Ascending aorta (tissue), 2 donors: ENCODE data around the gene MYLK2. TPM values are rescaled to one million over a fixed set of nuclear protein-coding genes. Genes with fewer than 3 reads are reported as not detected.

Source experiments
- DNase-seq, 2 donors: peaks; one replicate each; pipeline ENCODE4 v3.0.0-alpha.2; 2019; ENCODE audit warnings: low spot score in 2 of 2
- H3K27ac ChIP-seq, 2 donors: fragments of 200-600 bp; sonication (generic); one replicate each; pipeline ENCODE4 v1.5.1; 2016 to 2017; ENCODE audit warnings: mild to moderate bottlenecking in 1 of 2
- H3K27me3 ChIP-seq: fragments of 200-600 bp; sonication (generic); one replicate; pipeline ENCODE4 v1.5.1; 2017
- H3K36me3 ChIP-seq, 2 donors: fragments of 200-600 bp; sonication (generic); one replicate each; pipeline ENCODE4 v1.5.1; 2016
- H3K4me1 ChIP-seq, 2 donors: fragments of 200-600 bp; sonication (generic); one replicate each; pipeline ENCODE4 v1.5.1; 2016 to 2017; ENCODE audit warnings: mild to moderate bottlenecking in 1 of 2
- H3K4me3 ChIP-seq, 2 donors: fragments of 200-600 bp; sonication (generic); one replicate each; pipeline ENCODE4 v1.5.1; 2016 to 2017; ENCODE audit warnings: mild to moderate bottlenecking in 1 of 2
- H3K9me3 ChIP-seq, 2 donors: fragments of 200-600 bp; sonication (generic); one replicate each; pipeline ENCODE4 v1.5.1; 2016
- intact Hi-C: fragments of 100-400 bp; cut with DNase I; formaldehyde crosslinking; loops from one replicate; pipeline ENCODE4 v1.15.1; 2023
- total RNA-seq: library from RNA; depleted of rRNA; stranded (reverse); fragments of >200 nt; gene quantifications from one replicate; pipeline ENCODE4 v1.1.0, GENCODE V29; 2016
- TF ChIP-seq, protein P1 (sequence below), 3 experiments: fragments of 200-600 bp in 2 of 3; fragments of 450-650 bp in 1 of 3; sonication (generic) in 2 of 3; IDR thresholded peaks; one replicate each; pipeline ENCODE4 v1.5.1; 2016 to 2019; ENCODE audit warnings: antibody characterized with exemption in 3 of 3, mild to moderate bottlenecking in 1 of 3, moderate library complexity in 1 of 3

MYLK2 gene
- total RNA-seq, 1 donor from 2014 or later: not detected

DNA sequence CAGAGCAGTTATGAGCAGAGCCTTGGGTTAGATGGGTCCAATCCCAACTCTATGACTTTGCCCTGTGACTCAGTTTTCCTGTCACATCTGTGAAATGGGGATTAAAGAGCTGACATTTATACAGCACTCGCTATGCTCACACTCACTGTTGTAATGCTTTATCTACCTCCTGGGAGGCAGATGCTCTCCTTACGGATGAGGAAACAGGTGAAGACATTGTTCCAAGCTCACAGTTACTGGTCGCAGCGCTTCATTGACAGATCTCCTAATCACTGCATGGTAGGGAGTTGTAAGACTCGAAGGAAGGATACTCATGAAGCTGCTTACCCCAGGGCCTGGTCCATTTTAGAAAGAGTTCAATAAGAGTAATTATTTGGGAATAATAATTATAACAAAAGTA lies 2.9 kb upstream of the MYLK2 start:
- peaks cover 33 to 54% of the 10 kb centered on the region in 2 donors for H3K4me1 ChIP-seq
- no peaks in the 10 kb centered on the region for H3K27me3 ChIP-seq
- H3K9me3 ChIP-seq: no peaks in the 10 kb centered on the region
- H3K36me3 ChIP-seq: no peaks in the 10 kb centered on the region
- peak overlapping the region; percentile 88 to 91 for H3K27ac ChIP-seq
- intact Hi-C loops: loop anchor here (5.0 kb wide), 1 partner anchor 154 kb away; no protein-coding TSS in a partner anchor
- TF ChIP-seq, protein P1, sequence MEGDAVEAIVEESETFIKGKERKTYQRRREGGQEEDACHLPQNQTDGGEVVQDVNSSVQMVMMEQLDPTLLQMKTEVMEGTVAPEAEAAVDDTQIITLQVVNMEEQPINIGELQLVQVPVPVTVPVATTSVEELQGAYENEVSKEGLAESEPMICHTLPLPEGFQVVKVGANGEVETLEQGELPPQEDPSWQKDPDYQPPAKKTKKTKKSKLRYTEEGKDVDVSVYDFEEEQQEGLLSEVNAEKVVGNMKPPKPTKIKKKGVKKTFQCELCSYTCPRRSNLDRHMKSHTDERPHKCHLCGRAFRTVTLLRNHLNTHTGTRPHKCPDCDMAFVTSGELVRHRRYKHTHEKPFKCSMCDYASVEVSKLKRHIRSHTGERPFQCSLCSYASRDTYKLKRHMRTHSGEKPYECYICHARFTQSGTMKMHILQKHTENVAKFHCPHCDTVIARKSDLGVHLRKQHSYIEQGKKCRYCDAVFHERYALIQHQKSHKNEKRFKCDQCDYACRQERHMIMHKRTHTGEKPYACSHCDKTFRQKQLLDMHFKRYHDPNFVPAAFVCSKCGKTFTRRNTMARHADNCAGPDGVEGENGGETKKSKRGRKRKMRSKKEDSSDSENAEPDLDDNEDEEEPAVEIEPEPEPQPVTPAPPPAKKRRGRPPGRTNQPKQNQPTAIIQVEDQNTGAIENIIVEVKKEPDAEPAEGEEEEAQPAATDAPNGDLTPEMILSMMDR (IDR thresholded peaks at IDR 0.05): no peak
- no peak for DNase-seq
- H3K4me3 ChIP-seq: no peak overlapping the region

DNA sequence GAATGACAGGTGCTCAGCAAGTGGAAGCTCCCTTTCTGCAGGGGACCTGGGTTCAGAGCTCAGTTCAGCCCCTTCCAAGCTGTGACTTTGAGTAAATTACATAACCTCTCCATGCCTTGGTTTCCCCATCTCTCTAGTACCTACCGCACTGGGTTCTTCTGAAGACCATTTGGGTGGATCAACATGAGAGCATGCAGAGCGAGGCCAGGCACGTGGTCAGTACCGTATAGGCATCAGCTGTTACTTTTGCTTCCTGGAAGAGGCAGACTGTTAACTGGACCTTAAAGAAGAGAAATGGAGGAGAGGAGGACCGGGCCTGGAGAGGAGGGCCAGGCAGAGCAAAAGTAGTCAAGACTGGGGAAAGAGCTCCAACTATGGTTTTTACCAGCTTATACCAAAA lies 1.7 kb upstream of the MYLK2 start:
- H3K9me3 ChIP-seq: no peaks in the 10 kb centered on the region
- H3K36me3 ChIP-seq: no peaks in the 10 kb centered on the region
- no peak overlapping the region for H3K4me3 ChIP-seq
- no peaks in the 10 kb centered on the region for H3K27me3 ChIP-seq
- intact Hi-C loops: loop anchor here (5.0 kb wide), 1 partner anchor 155 kb away; no protein-coding TSS in a partner anchor
- peak overlapping the region; percentile 22 to 91 for H3K27ac ChIP-seq
- no peak for DNase-seq
- TF ChIP-seq, protein P1 (IDR thresholded peaks at IDR 0.05): no peak
- H3K4me1 ChIP-seq: peaks cover 28 to 52% of the 10 kb centered on the region in 2 donors

DNA sequence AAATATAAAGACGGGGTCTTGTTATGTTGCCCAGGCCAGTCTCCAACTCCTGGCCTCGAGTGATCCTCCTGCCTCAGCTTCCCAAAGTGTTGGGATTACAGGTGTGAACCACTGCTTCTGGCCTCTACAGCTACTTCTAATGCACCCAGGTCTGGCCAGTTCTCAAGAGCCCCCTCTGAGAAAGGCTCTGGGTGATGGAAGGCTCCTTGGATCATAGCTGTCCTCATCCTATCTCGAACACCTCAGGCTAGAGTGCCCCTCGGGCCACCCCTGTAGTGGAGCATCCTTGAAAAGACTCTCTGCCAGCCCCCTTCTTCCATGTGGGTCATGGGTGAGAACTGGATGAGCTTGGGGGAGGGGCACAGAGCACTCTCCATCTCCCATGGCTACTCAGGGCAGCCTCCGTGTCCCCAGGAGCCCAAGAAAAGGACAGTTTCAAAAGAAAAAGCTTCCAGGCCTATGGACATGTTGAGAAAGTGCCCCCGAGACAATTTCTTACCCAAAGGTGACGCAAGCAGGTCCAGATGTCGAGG lies 714 bp upstream of the MYLK2 start:
- Histone ChIP-seq H3K36me3 (no peaks in the 10 kb centered on the region), H3K4me1 (peaks cover 21 to 50% of the 10 kb centered on the region in 2 donors), H3K4me3 (no peak overlapping the region), H3K27me3 (no peaks in the 10 kb centered on the region), H3K9me3 (no peaks in the 10 kb centered on the region), H3K27ac (peak overlapping the region; percentile 17 to 21)
- TF ChIP-seq, protein P1 (IDR thresholded peaks at IDR 0.05): no peak
- no peak for DNase-seq
- intact Hi-C loops: loop anchor here (5.0 kb wide), 1 partner anchor 156 kb away; no protein-coding TSS in a partner anchor

DNA sequence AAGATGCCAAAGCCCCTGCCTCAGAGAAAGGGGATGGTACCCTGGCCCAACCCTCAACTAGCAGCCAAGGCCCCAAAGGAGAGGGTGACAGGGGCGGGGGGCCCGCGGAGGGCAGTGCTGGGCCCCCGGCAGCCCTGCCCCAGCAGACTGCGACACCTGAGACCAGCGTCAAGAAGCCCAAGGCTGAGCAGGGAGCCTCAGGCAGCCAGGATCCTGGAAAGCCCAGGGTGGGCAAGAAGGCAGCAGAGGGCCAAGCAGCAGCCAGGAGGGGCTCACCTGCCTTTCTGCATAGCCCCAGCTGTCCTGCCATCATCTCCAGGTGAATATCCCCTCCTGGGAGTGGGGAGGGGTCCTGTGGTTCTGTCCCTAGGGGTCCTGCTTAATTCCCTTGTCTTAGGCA lies 1.1 kb downstream of the MYLK2 start:
- Histone ChIP-seq H3K27me3 (no peaks in the 10 kb centered on the region), H3K27ac (peak overlapping the region in 1 of 2 donors; percentile 23), H3K36me3 (no peaks in the 10 kb centered on the region), H3K4me3 (no peak overlapping the region), H3K4me1 (peaks cover 14 to 37% of the 10 kb centered on the region in 2 donors), H3K9me3 (no peaks in the 10 kb centered on the region)
- DNase-seq: no peak
- TF ChIP-seq, protein P1 (IDR thresholded peaks at IDR 0.05): no peak
- intact Hi-C loops: loop anchor here (10.0 kb wide), 1 partner anchor 385 kb away; the partner anchor contains the start of genes PLAGL2 and POFUT1

DNA sequence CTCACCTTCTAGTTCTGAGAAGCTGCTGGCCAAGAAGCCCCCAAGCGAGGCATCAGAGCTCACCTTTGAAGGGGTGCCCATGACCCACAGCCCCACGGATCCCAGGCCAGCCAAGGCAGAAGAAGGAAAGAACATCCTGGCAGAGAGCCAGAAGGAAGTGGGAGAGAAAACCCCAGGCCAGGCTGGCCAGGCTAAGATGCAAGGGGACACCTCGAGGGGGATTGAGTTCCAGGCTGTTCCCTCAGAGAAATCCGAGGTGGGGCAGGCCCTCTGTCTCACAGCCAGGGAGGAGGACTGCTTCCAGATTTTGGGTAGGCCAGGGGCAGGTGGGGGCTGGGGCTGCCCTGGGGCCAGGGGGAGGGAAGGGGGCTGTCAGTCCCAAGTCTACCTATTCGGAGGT lies 2.3 kb downstream of the MYLK2 start:
- H3K9me3 ChIP-seq: no peaks in the 10 kb centered on the region
- H3K27me3 ChIP-seq: no peaks in the 10 kb centered on the region
- H3K4me3 ChIP-seq: no peak overlapping the region
- intact Hi-C loops: loop anchor here (10.0 kb wide), 1 partner anchor 383 kb away; the partner anchor contains the start of genes PLAGL2 and POFUT1
- H3K4me1 ChIP-seq: peaks cover 9 to 29% of the 10 kb centered on the region in 2 donors
- DNase-seq: peak in 1 of 2 donors; percentile 61
- TF ChIP-seq, protein P1 (IDR thresholded peaks at IDR 0.05): no peak
- no peaks in the 10 kb centered on the region for H3K36me3 ChIP-seq
- peak overlapping the region; percentile 53 to 79 for H3K27ac ChIP-seq
